ENCODE data around the gene TANK. TPM values are rescaled to one million over a fixed set of nuclear protein-coding genes. Genes with fewer than 3 reads are reported as not detected.
"Not testable (repeated sequence)": the region's sequence is repeated elsewhere in the genome, so short reads cannot be mapped to it uniquely, and the experiment has no call there.

Gene TANK
- 42.3 TPM for polyA plus RNA-seq (2013, experiment 1 of 2; ENCODE audit: insufficient read length)
- polyA plus RNA-seq (2013, experiment 2 of 2; ENCODE audit: insufficient read length) = 43.7 TPM

- DNase-seq = peak; percentile 95
These were observed at the start of gene TANK for GRCh38 chr2:161160226-161161073. TSS of gene TANK (plus strand) at chr2:161160428. CDS start at chr2:161179663, 19,235 bp downstream.

- no peak for DNase-seq
These were observed 48.7 kb upstream of the TANK start for GRCh38 chr2:161111531-161111930.

- no peak for DNase-seq
These were observed 47.3 kb upstream of the TANK start for GRCh38 chr2:161112908-161113307.

- DNase-seq = no peak
These were observed 46.3 kb upstream of the TANK start for GRCh38 chr2:161113693-161114575.

- no peak for DNase-seq
These were observed 45.0 kb upstream of the TANK start for GRCh38 chr2:161115205-161115604.

GRCh38 chr2:161115605-161116380 lies 44.4 kb upstream of the TANK start:
- DNase-seq = no peak

- no peak for DNase-seq
These were observed 43.7 kb upstream of the TANK start for GRCh38 chr2:161116509-161116908.

- DNase-seq = no peak
These were observed 42.7 kb upstream of the TANK start for GRCh38 chr2:161117506-161117905.

- no peak for DNase-seq
These were observed 41.5 kb upstream of the TANK start for GRCh38 chr2:161118722-161119121.

GRCh38 chr2:161119483-161119882 lies 40.7 kb upstream of the TANK start:
- no peak for DNase-seq

GRCh38 chr2:161120775-161121174 lies 39.5 kb upstream of the TANK start:
- DNase-seq = no peak

GRCh38 chr2:161121622-161122021 lies 38.6 kb upstream of the TANK start:
- no peak for DNase-seq

GRCh38 chr2:161122772-161123530 lies 37.3 kb upstream of the TANK start:
- DNase-seq = peak; percentile 95

- no peak for DNase-seq
These were observed 36.6 kb upstream of the TANK start for GRCh38 chr2:161123531-161124030.

GRCh38 chr2:161124201-161124600 lies 36.0 kb upstream of the TANK start:
- DNase-seq = no peak

- no peak for DNase-seq
These were observed 31.3 kb upstream of the TANK start for GRCh38 chr2:161128885-161129284.

GRCh38 chr2:161130354-161130753 lies 29.9 kb upstream of the TANK start:
- DNase-seq = no peak

GRCh38 chr2:161131074-161131680 lies 29.1 kb upstream of the TANK start:
- DNase-seq = no peak

GRCh38 chr2:161131804-161132203 lies 28.4 kb upstream of the TANK start:
- no peak for DNase-seq

GRCh38 chr2:161132384-161132783 lies 27.8 kb upstream of the TANK start:
- DNase-seq = not testable (repeated sequence)

- DNase-seq = no peak
These were observed 26.9 kb upstream of the TANK start for GRCh38 chr2:161133366-161133765.

Data from fibroblast of skin of scalp (primary cell).